Measurements from ENCODE around the gene JAG1.

JAG1 gene

GRCh38 chr20:10672624-10673127, 1.1 kb downstream of the JAG1 start:
- POLR2A ChIA-PET, result interaction anchor here (0.7 to 2.7 kb wide), 9 partner anchors 94 to 834 kb away, joined by 3 to 14 read pairs (median 4); partner anchors contain the start of genes MKKS, PAK5 and SLX4IP
- H3K36me3 ChIP-seq (ENCODE audit: control insufficient read depth in 2 of 2, insufficient read depth in 1 of 2, low read length in 2 of 2), result peaks cover 0 to 19% of the 10 kb centered on the region in 2 experiments; a peak in 2 of 3 replicates
- H3K4me3 ChIP-seq (ENCODE audit: low read depth, low read length), result peak overlapping the region; percentile 82
- H3K27ac ChIP-seq (ENCODE audit: extremely low read depth, low read depth, low read length), result peak overlapping the region; percentile 99
- CTCF ChIA-PET, result interaction anchor here (0.6 to 1.7 kb wide), 2 partner anchors 120 to 962 kb away, joined by 3 to 7 read pairs; no protein-coding TSS in a partner anchor
- no peaks in the 10 kb centered on the region for H3K9me3 ChIP-seq (ENCODE audit: control insufficient read depth, insufficient read depth, low read depth, low read length)
- H3K4me1 ChIP-seq (ENCODE audit: control insufficient read depth, insufficient read depth, low read length), result peaks cover 23% of the 10 kb centered on the region
- TF ChIP-seq ZNF600 (tag by site-specific recombination; IDR thresholded peaks at IDR 0.05) (peak; percentile 25; the same call in 1 of the 2 replicates), ZNF202 (tag by site-specific recombination; IDR thresholded peaks at IDR 0.05; ENCODE audit: borderline replicate concordance) (no peak), ZNF335 (tag by site-specific recombination; conservative IDR thresholded peaks at IDR 0.05) (peak; percentile 70), ZBTB26 (tag by site-specific recombination; optimal IDR thresholded peaks at IDR 0.05) (peak; percentile 68), ZBTB20 (tag by site-specific recombination; IDR thresholded peaks at IDR 0.05) (peak; percentile 88), ZNF76 (tag by site-specific recombination; IDR thresholded peaks at IDR 0.05; ENCODE audit: borderline replicate concordance, low read depth) (no peak), ZNF785 (tag by site-specific recombination; IDR thresholded peaks at IDR 0.05) (no peak), ZNF155 (tag by site-specific recombination; IDR thresholded peaks at IDR 0.05) (no peak), SP3 (tag by site-specific recombination; IDR thresholded peaks at IDR 0.05) (no peak), ZNF19 (tag by site-specific recombination; IDR thresholded peaks at IDR 0.05; ENCODE audit: low read depth) (no peak), HOXA7 (CRISPR knock-in tag; IDR thresholded peaks at IDR 0.05; ENCODE audit: borderline replicate concordance) (no peak), YY1 (tag by site-specific recombination; IDR thresholded peaks at IDR 0.05) (no peak), ZNF140 (tag by site-specific recombination; IDR thresholded peaks at IDR 0.05) (no peak), ZNF157 (tag by site-specific recombination; IDR thresholded peaks at IDR 0.05) (no peak), ZBTB48 (tag by site-specific recombination; IDR thresholded peaks at IDR 0.05) (0 out of 2 replicates have a peak, but pooled peaks have one; percentile 21), KLF8 (tag by site-specific recombination; IDR thresholded peaks at IDR 0.05) (no peak), ZNF266 (tag by site-specific recombination; IDR thresholded peaks at IDR 0.05; ENCODE audit: low read depth) (no peak)
- TF ChIP-seq, protein P1, sequence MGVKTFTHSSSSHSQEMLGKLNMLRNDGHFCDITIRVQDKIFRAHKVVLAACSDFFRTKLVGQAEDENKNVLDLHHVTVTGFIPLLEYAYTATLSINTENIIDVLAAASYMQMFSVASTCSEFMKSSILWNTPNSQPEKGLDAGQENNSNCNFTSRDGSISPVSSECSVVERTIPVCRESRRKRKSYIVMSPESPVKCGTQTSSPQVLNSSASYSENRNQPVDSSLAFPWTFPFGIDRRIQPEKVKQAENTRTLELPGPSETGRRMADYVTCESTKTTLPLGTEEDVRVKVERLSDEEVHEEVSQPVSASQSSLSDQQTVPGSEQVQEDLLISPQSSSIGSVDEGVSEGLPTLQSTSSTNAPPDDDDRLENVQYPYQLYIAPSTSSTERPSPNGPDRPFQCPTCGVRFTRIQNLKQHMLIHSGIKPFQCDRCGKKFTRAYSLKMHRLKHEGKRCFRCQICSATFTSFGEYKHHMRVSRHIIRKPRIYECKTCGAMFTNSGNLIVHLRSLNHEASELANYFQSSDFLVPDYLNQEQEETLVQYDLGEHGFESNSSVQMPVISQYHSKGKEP (tag by site-specific recombination; IDR thresholded peaks at IDR 0.05), result no peak

- peak overlapping the region; percentile 82 for H3K4me3 ChIP-seq (ENCODE audit: low read depth, low read length)
- H3K36me3 ChIP-seq (ENCODE audit: control insufficient read depth in 2 of 2, insufficient read depth in 1 of 2, low read length in 2 of 2), result peaks cover 0 to 25% of the 10 kb centered on the region in 2 experiments; a peak in 2 of 3 replicates
- peak overlapping the region; percentile 99 for H3K27ac ChIP-seq (ENCODE audit: extremely low read depth, low read depth, low read length)
- H3K9me3 ChIP-seq (ENCODE audit: control insufficient read depth, insufficient read depth, low read depth, low read length), result no peaks in the 10 kb centered on the region
- H3K4me1 ChIP-seq (ENCODE audit: control insufficient read depth, insufficient read depth, low read length), result peaks cover 23% of the 10 kb centered on the region
- ChIA-PET CTCF (interaction anchor here (0.6 to 2.1 kb wide), 11 partner anchors 91 to 961 kb away, joined by 3 to 8 read pairs (median 3); no protein-coding TSS in a partner anchor), POLR2A (interaction anchor here (0.6 to 1.7 kb wide), 12 partner anchors 11 to 833 kb away, joined by 3 to 6 read pairs (median 3); partner anchors contain the start of genes MKKS and PAK5)
- TF ChIP-seq KLF10 (tag by site-specific recombination; IDR thresholded peaks at IDR 0.05), result 0 out of 2 replicates have a peak, but pooled peaks have one; percentile 29
- TF ChIP-seq ZNF76 (tag by site-specific recombination; IDR thresholded peaks at IDR 0.05; ENCODE audit: borderline replicate concordance, low read depth), result peak; percentile 33; the same call in 1 of the 2 replicates
- peak; percentile 71 for TF ChIP-seq EGR2 (tag by site-specific recombination; IDR thresholded peaks at IDR 0.05; ENCODE audit: low read depth)
- TF ChIP-seq ZNF544 (tag by site-specific recombination; IDR thresholded peaks at IDR 0.05), result no peak
- TF ChIP-seq ZNF341 (tag by site-specific recombination; IDR thresholded peaks at IDR 0.05; ENCODE audit: low read depth), result peak; percentile 84
- TF ChIP-seq, protein P2, sequence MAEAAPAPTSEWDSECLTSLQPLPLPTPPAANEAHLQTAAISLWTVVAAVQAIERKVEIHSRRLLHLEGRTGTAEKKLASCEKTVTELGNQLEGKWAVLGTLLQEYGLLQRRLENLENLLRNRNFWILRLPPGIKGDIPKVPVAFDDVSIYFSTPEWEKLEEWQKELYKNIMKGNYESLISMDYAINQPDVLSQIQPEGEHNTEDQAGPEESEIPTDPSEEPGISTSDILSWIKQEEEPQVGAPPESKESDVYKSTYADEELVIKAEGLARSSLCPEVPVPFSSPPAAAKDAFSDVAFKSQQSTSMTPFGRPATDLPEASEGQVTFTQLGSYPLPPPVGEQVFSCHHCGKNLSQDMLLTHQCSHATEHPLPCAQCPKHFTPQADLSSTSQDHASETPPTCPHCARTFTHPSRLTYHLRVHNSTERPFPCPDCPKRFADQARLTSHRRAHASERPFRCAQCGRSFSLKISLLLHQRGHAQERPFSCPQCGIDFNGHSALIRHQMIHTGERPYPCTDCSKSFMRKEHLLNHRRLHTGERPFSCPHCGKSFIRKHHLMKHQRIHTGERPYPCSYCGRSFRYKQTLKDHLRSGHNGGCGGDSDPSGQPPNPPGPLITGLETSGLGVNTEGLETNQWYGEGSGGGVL (tag by site-specific recombination; IDR thresholded peaks at IDR 0.05), result peak; percentile 21; the same call in 1 of the 2 replicates
- TF ChIP-seq ZNF837 (tag by site-specific recombination; IDR thresholded peaks at IDR 0.05), result no peak
- TF ChIP-seq KLF9 (tag by site-specific recombination; IDR thresholded peaks at IDR 0.05; ENCODE audit: low read depth), result peak; percentile 5; the same call in 1 of the 2 replicates
- peak; percentile 17; the same call in 1 of the 2 replicates for TF ChIP-seq ZBTB20 (tag by site-specific recombination; IDR thresholded peaks at IDR 0.05)
- TF ChIP-seq SP3 (tag by site-specific recombination; IDR thresholded peaks at IDR 0.05), result peak; percentile 24; the same call in 1 of the 2 replicates
- TF ChIP-seq ZBTB17 (tag by site-specific recombination; IDR thresholded peaks at IDR 0.05), result 0 out of 2 replicates have a peak, but pooled peaks have one; percentile 19
Observed at GRCh38 chr20:10671919-10672623, 1.7 kb downstream of the JAG1 start.

All from HEK293 (cell line).